Activated T-helper 1 cell treated with anti-CD3 and anti-CD28 coated beads, Interleukin-2, amount 50 U/mL, for 16 hours (primary cell): ENCODE data around the gene ARRB2.
"Not testable (repeated sequence)": the region's sequence is repeated elsewhere in the genome, so short reads cannot be mapped to it uniquely, and the experiment has no call there.

Source experiments
- DNase-seq, 2 donors: peaks; one replicate each; pipeline ENCODE4 v3.0.0-alpha.2; 2020; ENCODE audit warnings: low read depth in 1 of 2, low spot score in 1 of 2

Gene ARRB2

DNA sequence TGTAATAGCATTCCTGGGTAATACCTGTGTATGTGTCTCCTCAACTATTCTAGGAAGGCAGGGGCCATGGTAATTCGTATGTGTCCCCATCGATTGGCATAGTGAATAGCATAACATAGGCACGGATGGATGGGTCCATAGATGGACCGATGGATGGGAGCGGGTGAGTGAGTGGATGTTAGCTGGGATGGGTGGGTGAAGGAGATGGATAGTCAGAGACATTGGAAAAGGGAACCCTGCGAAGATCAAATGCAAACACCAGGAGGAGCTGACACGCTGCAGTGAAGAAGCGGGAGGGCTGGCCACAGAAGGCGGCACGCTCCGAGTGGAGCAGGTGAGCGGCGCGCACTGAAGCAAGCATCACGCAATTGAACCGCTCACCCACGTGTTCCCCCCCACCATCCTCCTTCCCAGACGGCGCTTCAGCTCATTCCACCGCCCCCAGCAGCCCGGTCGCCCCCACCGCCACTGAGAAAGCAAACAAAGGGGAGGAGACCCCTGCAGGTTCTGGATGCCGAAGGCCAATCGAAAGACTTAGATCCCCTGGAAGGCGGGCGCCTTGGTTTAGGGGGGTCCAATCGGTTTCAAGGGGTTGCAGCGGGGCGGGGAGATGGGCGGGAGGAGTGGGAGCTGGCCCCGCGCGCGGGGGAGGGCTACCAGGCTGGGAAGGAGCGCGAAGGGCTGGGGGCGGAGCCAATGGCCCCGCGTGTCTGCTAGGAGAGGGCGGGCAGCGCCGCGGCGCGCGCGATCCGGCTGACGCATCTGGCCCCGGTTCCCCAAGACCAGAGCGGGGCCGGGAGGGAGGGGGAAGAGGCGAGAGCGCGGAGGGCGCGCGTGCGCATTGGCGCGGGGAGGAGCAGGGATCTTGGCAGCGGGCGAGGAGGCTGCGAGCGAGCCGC, at the start of gene ARRB2:
Gene ARRB2 (plus strand): TSS at position 839 of the 899 bp plus-strand sequence. CDS start 90 bp downstream, outside the sequence.
- peak; percentile 95 to 98 for DNase-seq

GRCh38 chr17:4663711-4664110, 46.7 kb upstream of the ARRB2 start:
- DNase-seq = no peak

- DNase-seq = no peak
Observed at GRCh38 chr17:4664230-4664629, 46.2 kb upstream of the ARRB2 start.

- no peak for DNase-seq
Observed at GRCh38 chr17:4665027-4665426, 45.4 kb upstream of the ARRB2 start.

- no peak for DNase-seq
Observed at GRCh38 chr17:4666296-4666695, 44.1 kb upstream of the ARRB2 start.

- DNase-seq = no peak
Observed at GRCh38 chr17:4667166-4667565, 43.3 kb upstream of the ARRB2 start.

DNA sequence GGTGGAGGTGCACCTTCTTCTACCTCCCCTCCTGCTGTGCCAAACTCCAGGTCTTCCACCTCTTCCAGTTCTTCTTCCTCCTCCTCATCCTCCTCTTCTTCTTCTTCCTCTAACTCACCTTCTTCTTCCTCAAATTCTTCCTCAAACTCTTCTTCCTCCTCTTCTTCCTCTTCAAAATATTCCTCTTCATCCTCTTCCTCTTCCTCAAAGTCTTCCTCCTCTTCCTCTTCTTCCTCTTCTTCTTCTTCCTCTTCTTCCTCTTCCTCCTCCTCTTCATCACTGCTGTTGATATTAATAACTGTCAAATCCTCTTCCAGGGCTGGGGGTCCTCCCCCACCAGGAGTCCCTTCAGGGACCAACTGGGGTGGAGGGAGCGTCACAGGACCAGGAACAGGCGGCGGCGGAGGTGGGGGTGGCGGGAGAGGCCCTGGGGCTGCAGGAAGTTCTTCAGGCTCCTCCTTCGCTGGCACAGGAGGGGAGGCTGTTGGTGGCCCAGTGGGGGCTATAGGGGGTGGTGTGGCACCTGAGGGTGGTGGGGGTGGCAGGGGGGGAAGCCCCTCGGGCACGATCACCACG, 38.3 kb upstream of the ARRB2 start:
- no peak for DNase-seq

- DNase-seq = no peak
Observed at GRCh38 chr17:4672751-4673150, 37.7 kb upstream of the ARRB2 start.

GRCh38 chr17:4673169-4673568, 37.3 kb upstream of the ARRB2 start:
- DNase-seq = no peak

DNA sequence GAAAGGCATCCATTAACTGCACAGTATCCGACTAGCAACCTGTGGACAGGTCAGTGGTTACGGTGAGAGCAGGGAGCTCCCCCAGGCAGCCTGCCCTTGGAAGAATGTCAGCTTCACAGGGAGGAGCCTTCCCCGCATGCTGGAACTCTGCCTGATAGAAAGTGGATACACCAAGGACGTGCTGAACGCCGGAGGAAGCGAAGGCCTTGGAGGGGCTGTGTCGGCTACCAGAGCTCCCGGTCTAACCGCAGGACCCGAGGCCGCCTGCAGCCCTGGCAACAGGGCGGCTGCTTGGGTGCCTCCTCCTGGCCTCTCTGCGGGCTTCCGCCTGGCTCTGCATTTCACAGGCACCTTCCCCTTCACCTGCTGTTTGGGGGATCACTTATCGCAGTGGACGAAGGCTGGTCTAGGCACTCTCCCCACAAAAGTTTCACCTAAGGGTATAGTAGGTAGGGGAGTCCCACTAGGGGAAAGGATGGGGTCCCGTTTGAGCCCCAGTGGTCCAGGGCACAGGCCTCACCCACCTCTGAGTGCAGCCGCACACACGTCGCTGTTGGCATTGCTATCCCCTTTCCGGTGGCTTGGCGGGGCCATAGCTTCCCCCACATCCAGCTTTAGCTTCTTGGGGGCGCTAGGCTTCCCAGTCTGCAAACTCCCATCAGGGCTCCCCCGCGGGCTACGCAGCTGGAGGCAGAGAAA, 36.3 kb upstream of the ARRB2 start:
- no peak for DNase-seq

GRCh38 chr17:4674685-4674998, 35.8 kb upstream of the ARRB2 start:
- DNase-seq = no peak

- no peak for DNase-seq
Observed at GRCh38 chr17:4675791-4676190, 34.6 kb upstream of the ARRB2 start.

DNA sequence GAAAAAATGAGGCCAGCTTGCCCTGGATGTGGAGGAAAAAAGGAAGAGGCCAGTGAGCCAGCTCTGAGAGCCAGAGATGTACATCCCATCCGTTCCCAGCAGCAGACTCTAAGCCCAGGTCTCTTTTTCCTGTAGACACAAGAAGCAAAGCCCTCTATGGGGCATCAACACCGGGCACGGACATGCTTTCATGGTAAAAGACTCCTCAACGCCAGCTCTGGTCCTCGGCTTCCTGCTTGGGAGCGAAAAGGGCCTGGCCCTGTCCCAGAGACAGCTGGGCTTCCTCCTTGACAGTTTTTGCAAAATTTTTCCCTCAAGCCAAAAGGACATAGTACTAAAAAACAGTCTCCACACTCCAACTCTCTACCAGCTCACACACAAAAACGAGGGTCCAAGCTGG, 33.6 kb upstream of the ARRB2 start:
- no peak for DNase-seq

GRCh38 chr17:4678448-4679026, 31.9 kb upstream of the ARRB2 start:
- DNase-seq = no peak

DNA sequence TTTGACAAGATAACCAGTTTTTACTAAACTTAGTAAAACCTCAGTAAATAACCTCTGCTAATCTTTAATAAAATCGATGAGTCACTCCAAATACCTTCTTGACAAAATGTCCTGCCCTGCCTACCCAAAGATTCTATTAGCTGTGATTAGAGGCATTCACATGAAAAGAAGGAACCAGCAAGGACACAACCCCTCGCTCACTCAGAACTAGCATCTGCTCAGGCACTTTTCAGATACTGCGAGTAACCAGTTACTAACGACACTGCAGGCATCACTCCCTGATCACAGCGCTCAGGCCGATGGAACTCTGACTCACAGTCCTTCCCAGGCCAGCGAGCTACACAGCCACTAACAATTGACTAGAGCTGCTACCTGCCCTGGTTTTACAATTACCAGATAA, 30.8 kb upstream of the ARRB2 start:
- no peak for DNase-seq

DNA sequence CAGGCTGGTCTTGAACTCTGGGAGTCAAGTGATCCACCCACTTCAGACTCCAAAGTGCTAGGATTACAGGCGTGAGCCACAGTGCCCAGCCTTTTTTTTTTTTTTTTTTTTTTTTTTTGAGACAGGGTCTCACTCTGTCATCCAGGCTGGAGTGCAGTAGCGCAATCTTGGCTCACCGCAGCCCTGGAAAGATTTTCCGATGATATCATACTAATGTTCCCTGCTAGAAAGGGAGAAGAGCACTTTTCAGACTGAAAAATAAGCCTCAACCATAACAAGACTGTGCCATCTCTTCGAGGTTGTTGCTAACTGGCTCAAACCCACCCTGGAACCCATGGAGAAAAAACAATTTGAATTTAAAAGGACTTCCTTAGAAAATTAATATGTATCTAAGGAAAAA, 26.7 kb upstream of the ARRB2 start:
- DNase-seq = not testable (repeated sequence)

DNA sequence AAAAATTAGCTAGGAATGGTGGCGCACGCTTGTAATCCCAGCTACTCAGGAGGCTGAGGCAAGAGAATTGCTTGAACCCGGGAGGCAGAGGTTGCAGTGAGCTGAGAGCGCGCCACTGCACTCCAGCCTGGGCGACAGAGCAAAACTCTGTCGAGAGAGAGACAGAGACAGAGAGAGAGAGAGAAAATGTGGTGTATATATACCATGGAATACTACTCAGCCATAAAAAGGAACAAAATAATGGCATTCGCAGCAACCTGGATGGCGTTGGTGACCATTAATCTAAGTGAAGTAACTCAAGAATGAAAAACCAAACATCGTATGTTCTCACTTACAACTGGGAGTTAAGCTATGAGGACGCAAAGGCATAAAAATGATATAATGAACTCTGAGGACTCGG, 20.6 kb upstream of the ARRB2 start:
- not testable (repeated sequence) for DNase-seq

GRCh38 chr17:4690745-4691144, 19.7 kb upstream of the ARRB2 start:
- DNase-seq = no peak

- no peak for DNase-seq
Observed at GRCh38 chr17:4691686-4692085, 18.7 kb upstream of the ARRB2 start.

DNA sequence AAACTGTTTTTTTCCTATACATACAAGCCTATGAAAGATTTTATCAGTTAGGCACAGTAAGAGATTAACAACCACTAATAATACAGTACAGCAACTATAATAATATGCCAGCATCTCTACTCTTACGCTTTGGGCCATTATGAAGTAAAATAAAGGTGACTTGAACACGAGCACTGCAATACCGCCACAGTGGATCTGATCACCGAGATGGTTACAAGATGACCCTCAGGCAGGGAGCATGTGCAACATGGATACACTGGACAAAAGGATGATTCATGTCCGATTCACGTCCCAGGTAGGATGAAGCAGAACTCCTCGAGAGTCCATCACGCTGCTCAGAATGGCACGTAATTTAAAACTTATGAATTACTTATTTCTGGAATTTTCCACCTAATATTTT, 17.0 kb upstream of the ARRB2 start:
- DNase-seq = no peak

DNA sequence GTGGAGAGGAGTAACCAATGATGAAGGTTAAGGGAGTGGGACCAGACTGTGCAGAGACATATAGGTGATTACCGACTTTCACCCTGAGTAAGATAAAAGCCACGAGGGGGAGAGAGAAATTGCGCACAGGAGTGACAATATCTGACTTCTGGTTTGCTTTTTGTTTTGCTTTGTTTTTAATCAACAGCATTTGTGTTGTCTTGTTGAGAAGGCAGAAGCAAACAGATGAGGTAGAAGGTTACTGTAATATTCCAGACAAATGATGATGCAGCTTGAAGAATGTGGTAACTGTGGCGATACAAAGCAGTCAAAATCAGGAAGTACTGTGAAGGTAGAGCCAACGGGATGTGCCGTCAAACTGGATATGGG, 14.0 kb upstream of the ARRB2 start:
- no peak for DNase-seq
